Stimulated activated CD8-positive, alpha-beta memory T cell treated with anti-CD3 and anti-CD28 coated beads, Interleukin-4, amount 100 ng/mL, for 4 hours (primary cell): Measurements from ENCODE around the gene TANC1.

Source experiments
- DNase-seq, 2 donors: peaks; one replicate each; pipeline ENCODE4 v3.0.0-alpha.2; 2020; ENCODE audit warnings: low read depth in 2 of 2, low spot score in 1 of 2

TANC1 gene

GRCh38 chr2:159185401-159186130, 217.1 kb downstream of the TANC1 start:
- DNase-seq: no peak

- no peak for DNase-seq
Observed at GRCh38 chr2:159186462-159186861, 218.0 kb downstream of the TANC1 start.

GRCh38 chr2:159187106-159187505, 218.7 kb downstream of the TANC1 start:
- DNase-seq: no peak

GRCh38 chr2:159188449-159188848, 220.0 kb downstream of the TANC1 start:
- no peak for DNase-seq

- no peak for DNase-seq
Observed at GRCh38 chr2:159192371-159192918, 224.0 kb downstream of the TANC1 start.

GRCh38 chr2:159193791-159194190, 225.4 kb downstream of the TANC1 start:
- no peak for DNase-seq

GRCh38 chr2:159194241-159194640, 225.8 kb downstream of the TANC1 start:
- no peak for DNase-seq

- no peak for DNase-seq
Observed at GRCh38 chr2:159195697-159196096, 227.3 kb downstream of the TANC1 start.

- no peak for DNase-seq
Observed at GRCh38 chr2:159196393-159196925, 228.0 kb downstream of the TANC1 start.

GRCh38 chr2:159199236-159199635, 230.8 kb downstream of the TANC1 start:
- no peak for DNase-seq

GRCh38 chr2:159199761-159200465, 231.5 kb downstream of the TANC1 start:
- no peak for DNase-seq

- DNase-seq: no peak
Observed at GRCh38 chr2:159200498-159200897, 232.1 kb downstream of the TANC1 start.

GRCh38 chr2:159201360-159202063, 233.1 kb downstream of the TANC1 start:
- DNase-seq: no peak

- DNase-seq: no peak
Observed at GRCh38 chr2:159202568-159203071, 234.2 kb downstream of the TANC1 start.

GRCh38 chr2:159204381-159205144, 236.1 kb downstream of the TANC1 start:
- DNase-seq: no peak

GRCh38 chr2:159206736-159207380, 238.4 kb downstream of the TANC1 start:
- no peak for DNase-seq

GRCh38 chr2:159208438-159208837, 240.0 kb downstream of the TANC1 start:
- no peak for DNase-seq

- no peak for DNase-seq
Observed at GRCh38 chr2:159209341-159210306, 241.2 kb downstream of the TANC1 start.
